ENCODE measurements around the gene ADCY1.

- TF ChIP-seq, protein P1, sequence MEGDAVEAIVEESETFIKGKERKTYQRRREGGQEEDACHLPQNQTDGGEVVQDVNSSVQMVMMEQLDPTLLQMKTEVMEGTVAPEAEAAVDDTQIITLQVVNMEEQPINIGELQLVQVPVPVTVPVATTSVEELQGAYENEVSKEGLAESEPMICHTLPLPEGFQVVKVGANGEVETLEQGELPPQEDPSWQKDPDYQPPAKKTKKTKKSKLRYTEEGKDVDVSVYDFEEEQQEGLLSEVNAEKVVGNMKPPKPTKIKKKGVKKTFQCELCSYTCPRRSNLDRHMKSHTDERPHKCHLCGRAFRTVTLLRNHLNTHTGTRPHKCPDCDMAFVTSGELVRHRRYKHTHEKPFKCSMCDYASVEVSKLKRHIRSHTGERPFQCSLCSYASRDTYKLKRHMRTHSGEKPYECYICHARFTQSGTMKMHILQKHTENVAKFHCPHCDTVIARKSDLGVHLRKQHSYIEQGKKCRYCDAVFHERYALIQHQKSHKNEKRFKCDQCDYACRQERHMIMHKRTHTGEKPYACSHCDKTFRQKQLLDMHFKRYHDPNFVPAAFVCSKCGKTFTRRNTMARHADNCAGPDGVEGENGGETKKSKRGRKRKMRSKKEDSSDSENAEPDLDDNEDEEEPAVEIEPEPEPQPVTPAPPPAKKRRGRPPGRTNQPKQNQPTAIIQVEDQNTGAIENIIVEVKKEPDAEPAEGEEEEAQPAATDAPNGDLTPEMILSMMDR (conservative IDR thresholded peaks at IDR 0.05; ENCODE audit: low read depth, low read length) = no peak
- TF ChIP-seq EZH2 (IDR thresholded peaks at IDR 0.05; ENCODE audit: borderline replicate concordance, low read depth, low read length, poor library complexity, severe bottlenecking) = no peak
These were observed 129.9 kb downstream of the ADCY1 start for GRCh38 chr7:45703911-45704682.

Data from A673 (cell line).